Measurements from ENCODE around the gene GPATCH8. TPM values are rescaled to one million over a fixed set of nuclear protein-coding genes. Genes with fewer than 3 reads are reported as not detected.

Gene GPATCH8
- polyA plus RNA-seq, 1 experiment = 13.7 TPM

DNA sequence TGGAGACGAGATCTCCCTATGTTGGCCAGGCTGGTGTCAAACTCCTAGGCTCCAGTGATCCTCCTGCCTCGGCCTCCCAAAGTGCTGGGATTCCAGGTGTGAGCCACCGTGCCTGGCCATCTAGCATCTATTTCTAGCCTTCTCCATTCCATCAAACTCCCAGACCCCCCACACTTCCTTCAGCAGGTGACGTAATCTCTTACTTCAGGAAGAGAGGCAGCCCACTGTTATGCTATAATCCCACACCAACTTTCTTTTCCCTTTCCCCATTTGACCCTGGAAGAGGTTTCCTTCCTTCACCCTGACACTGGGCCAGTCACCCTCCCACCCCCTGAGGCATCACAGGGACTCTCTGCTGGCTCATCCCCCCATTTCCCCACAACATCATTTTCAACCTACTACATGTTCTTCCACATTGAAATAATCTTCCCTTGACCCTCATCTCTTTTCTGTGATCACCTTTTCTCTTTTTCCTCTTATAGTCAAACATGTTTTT, 121.3 kb downstream of the GPATCH8 start:
- H3K4me3 ChIP-seq (ENCODE audit: low read depth, low read length) = no peak overlapping the region
- H3K27me3 ChIP-seq (ENCODE audit: control insufficient read depth, insufficient read depth, low read length) = peaks cover 10% of the 10 kb centered on the region
- POLR2A ChIA-PET = no interaction called here
- TF ChIP-seq CTCF (IDR thresholded peaks at IDR 0.05; ENCODE audit: insufficient read depth, low read depth, low read length) = no peak
- no peaks in the 10 kb centered on the region for H3K36me3 ChIP-seq (ENCODE audit: control insufficient read depth, insufficient read depth, low read length)
- CTCF ChIA-PET = interaction anchor here (0.8 kb wide), 1 partner anchor 151 kb away, joined by 3 read pairs; no protein-coding TSS in a partner anchor
- no peak for DNase-seq (ENCODE audit: low read depth)

GRCh38 chr17:44380767-44381166, 122.4 kb downstream of the GPATCH8 start:
- no peak for TF ChIP-seq CTCF (IDR thresholded peaks at IDR 0.05; ENCODE audit: insufficient read depth, low read depth, low read length)
- no peak overlapping the region for H3K4me3 ChIP-seq (ENCODE audit: low read depth, low read length)
- peaks cover 10% of the 10 kb centered on the region for H3K27me3 ChIP-seq (ENCODE audit: control insufficient read depth, insufficient read depth, low read length)
- no peak for DNase-seq (ENCODE audit: low read depth)
- H3K36me3 ChIP-seq (ENCODE audit: control insufficient read depth, insufficient read depth, low read length) = no peaks in the 10 kb centered on the region
- ChIA-PET CTCF (interaction anchor here (0.8 to 3.6 kb wide), 6 partner anchors 9 to 170 kb away, joined by 3 to 16 read pairs (median 4); partner anchors contain the start of genes FAM171A2, GRN and ITGA2B), POLR2A (no interaction called here)

GRCh38 chr17:44379887-44380286, 123.3 kb downstream of the GPATCH8 start:
- POLR2A ChIA-PET = no interaction called here

GRCh38 chr17:44378171-44378705, 125.0 kb downstream of the GPATCH8 start:
- no peak for TF ChIP-seq CTCF (IDR thresholded peaks at IDR 0.05; ENCODE audit: insufficient read depth, low read depth, low read length)
- no peak overlapping the region for H3K4me3 ChIP-seq (ENCODE audit: low read depth, low read length)
- CTCF ChIA-PET = interaction anchor here (1.0 to 3.6 kb wide), 2 partner anchors 12 to 15 kb away, joined by 3 to 16 read pairs; partner anchors contain the start of gene FAM171A2
- no peaks in the 10 kb centered on the region for H3K36me3 ChIP-seq (ENCODE audit: control insufficient read depth, insufficient read depth, low read length)
- no peak for DNase-seq (ENCODE audit: low read depth)
- peaks cover 2% of the 10 kb centered on the region; the same call in 1 of the 2 replicates for H3K27me3 ChIP-seq (ENCODE audit: control insufficient read depth, insufficient read depth, low read length)
- POLR2A ChIA-PET = interaction anchor here (0.6 to 0.7 kb wide), 2 partner anchors 271 to 1698 kb away, joined by 3 read pairs; no protein-coding TSS in a partner anchor

More at GRCh38 chr17:44379887-44380286, 123.3 kb downstream of the GPATCH8 start:
- CTCF ChIA-PET = interaction anchor here (0.8 to 3.6 kb wide), 6 partner anchors 10 to 170 kb away, joined by 3 to 16 read pairs (median 4); partner anchors contain the start of genes FAM171A2, GRN and ITGA2B
- Histone ChIP-seq H3K36me3 (ENCODE audit: control insufficient read depth, insufficient read depth, low read length) (no peaks in the 10 kb centered on the region), H3K4me3 (ENCODE audit: low read depth, low read length) (no peak overlapping the region), H3K27me3 (ENCODE audit: control insufficient read depth, insufficient read depth, low read length) (peaks cover 9% of the 10 kb centered on the region)
- DNase-seq (ENCODE audit: low read depth) = no peak
- no peak for TF ChIP-seq CTCF (IDR thresholded peaks at IDR 0.05; ENCODE audit: insufficient read depth, low read depth, low read length)

GRCh38 chr17:44376779-44377178, 126.4 kb downstream of the GPATCH8 start:
- Histone ChIP-seq H3K27me3 (ENCODE audit: control insufficient read depth, insufficient read depth, low read length) (no peaks in the 10 kb centered on the region), H3K36me3 (ENCODE audit: control insufficient read depth, insufficient read depth, low read length) (no peaks in the 10 kb centered on the region), H3K4me3 (ENCODE audit: low read depth, low read length) (no peak overlapping the region)
- DNase-seq (ENCODE audit: low read depth) = no peak
- ChIA-PET POLR2A (no interaction called here), CTCF (interaction anchor here (0.8 to 3.5 kb wide), 10 partner anchors 9 to 261 kb away, joined by 3 to 19 read pairs (median 4); partner anchors contain the start of gene FAM171A2)
- TF ChIP-seq CTCF (IDR thresholded peaks at IDR 0.05; ENCODE audit: insufficient read depth, low read depth, low read length) = no peak

Data from BJ (cell line).